ENCODE results near the gene C10orf95.
"Not testable (repeated sequence)": the region's sequence is repeated elsewhere in the genome, so short reads cannot be mapped to it uniquely, and the experiment has no call there.

C10orf95 gene

DNA sequence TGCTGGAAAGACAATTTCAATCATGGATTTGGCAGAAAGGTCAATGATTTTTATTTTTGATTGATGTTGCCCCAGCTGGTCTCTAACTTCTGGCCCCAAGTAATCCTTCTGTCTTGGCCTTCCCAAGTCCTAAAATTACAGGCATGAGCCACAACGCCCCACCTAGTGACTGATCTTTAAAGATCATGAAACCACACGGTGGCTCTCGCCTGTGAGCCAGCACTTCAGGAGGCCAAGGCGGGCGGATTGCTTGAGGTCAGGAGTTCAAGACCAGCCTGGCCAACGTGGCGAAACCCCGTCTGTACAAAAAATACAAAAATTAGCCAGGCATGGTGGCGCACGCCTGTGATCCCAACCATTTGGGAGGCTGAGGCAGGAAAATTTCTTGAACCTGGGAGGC lies 12.6 kb upstream of the C10orf95 start:
- no peak for DNase-seq

DNA sequence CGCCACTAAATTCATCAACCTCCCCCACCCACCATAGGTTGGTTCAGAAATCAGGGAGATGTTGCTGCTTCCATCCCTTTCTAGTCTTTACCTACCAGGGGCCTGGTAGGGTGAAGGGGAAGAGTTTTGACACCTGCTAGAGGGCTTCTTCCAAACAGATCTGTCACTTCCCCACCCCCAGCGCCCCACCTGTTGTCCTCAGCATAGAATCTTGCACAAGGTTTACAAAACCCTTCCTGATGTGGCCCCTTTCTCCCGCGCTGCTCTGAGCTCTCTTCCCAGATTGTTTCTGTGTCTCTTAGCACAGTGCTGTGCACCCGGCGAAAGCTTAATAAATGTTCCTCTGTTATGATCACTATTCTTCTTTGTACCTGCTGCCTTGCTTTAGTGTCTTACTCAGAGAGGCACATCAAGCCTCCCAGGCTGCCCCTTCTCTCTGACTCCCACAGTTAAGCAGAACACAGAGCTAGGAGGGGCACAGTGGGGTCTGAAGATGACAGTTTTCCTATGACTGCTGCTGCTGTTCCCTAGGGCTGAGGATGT lies 11.2 kb upstream of the C10orf95 start:
- DNase-seq, result no peak

DNA sequence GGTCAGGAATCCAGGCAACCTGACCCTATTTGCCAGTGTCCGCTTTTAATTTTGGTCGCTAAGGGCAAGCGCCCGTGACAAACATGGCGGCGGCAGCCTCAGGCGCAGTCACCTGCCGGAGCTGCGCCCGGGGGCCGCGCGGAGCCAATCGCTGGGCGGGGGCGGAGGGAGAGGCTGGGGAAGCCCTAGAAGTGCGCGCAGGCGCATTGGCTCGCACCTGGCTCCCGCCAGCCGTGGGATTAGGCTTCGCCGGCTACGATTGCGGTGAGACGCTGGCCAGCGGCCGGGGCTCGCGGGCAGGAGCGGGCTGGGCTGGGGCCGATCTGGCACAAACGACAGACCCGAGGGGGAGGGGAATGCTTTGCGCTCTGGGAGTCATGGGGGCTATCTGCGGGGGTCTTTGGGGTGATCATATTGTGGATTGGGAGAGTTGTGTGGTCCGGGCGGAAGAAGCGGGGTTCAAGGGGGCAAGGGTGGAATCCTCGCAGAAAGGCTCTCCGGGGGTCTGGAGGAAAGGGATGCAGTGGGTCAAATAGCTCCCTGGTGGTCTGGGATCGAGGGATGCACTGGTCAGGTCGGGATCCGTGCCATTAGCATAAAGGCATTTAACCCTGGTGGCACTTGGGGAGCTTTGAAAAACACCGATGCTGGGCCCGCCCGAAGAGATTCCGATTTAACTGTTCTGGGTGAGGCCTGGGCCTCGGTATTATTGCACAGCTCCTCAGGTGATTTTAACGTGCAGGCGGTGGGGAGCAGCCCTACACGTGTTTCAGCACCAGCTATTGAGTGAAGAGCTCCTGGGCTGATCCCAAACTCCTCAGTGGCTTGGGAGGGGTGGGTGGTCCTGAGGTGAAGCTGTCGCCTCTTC lies 10.1 kb upstream of the C10orf95 start:
- peak; percentile 59 for DNase-seq

DNA sequence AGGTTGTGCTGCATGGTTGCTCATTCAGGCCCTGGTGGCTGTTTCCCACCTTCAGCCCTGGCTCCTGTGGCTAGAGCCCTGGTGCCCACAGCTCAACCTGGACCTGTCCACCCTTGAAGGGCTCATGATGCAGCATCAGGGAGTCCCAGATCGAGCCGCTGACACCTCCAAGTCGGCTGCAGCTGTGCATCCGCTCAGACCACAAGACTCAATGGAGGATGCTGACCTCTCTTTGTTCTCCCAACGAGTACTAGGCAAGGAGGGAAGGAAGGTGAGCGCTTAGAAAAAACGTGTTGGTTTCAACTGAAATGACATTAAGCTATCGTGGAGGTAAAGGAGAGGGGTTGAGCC lies 9.5 kb upstream of the C10orf95 start:
- no peak for DNase-seq

DNA sequence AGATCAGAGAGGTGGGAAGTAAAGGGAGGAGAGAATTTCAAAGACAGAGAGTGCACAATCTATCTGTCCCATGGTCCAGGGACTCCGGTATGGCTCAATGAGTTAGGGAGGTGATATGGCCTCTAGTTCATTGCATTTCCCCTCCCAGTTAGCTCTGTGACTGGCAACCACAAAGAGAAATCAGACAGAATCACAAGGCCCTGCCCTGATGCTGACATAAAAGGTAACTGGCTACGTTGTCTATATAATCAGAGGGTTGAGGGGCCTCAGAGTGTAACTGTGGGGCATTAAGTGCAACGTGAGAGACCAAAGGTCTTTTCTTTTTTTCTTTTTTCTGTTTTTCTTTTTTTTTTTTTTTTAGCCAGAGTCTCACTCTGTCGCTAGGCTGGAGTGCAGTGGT lies 7.3 kb upstream of the C10orf95 start:
- no peak for DNase-seq

DNA sequence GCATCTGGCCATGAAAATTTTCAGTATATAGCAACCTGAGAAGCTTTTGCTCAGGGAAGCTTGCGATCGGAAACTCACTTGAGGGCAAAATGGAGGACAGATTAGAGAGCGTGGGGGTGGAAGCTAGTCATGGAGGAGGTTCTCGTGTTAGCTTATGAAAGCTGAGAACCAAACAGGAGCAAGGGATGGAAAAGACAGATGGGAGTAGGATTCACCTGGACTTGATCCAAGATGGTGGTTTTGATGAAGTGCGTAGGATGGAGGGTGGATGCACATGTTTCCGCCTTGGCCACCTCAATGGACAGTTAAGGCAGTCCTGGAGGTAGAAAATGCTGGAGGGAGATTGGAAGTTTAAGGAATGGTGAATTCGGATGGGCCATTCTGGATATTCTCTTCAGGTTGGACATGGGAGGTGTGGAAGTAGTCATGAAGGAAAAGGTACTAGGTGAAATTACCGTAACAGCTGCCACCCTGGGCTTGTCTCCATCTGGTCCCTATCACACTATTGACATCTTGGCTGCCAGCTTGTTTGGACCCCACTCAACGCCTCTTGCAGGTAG lies 6.3 kb upstream of the C10orf95 start:
- DNase-seq, result peak; percentile 10

DNA sequence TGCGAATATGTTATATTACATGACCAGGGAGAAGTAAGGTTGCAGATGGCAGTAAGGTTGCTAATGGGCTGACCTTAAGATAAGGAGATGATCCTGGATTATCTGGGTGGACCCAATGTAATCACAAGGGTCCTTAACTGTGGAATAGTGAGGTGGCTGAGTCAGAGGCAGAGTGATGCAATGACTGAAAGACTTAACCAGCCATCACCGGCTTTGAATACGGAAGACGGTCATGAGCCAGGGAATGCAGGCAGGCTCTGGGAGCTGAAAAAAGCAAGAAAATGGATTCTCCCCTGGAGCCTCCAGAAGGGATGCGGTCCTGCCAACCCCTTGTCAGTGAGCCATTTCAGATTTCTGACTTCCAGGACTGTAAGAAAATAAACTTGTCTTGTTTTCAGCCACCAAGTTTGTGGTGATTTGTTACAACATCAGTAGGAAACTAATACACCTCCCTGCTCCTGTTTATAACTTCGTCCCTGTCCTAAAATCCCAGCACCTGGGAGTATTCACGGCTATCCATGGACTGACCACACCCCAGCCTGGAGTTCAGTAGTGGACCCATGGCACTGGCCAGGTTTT lies 4.6 kb upstream of the C10orf95 start:
- no peak for DNase-seq

DNA sequence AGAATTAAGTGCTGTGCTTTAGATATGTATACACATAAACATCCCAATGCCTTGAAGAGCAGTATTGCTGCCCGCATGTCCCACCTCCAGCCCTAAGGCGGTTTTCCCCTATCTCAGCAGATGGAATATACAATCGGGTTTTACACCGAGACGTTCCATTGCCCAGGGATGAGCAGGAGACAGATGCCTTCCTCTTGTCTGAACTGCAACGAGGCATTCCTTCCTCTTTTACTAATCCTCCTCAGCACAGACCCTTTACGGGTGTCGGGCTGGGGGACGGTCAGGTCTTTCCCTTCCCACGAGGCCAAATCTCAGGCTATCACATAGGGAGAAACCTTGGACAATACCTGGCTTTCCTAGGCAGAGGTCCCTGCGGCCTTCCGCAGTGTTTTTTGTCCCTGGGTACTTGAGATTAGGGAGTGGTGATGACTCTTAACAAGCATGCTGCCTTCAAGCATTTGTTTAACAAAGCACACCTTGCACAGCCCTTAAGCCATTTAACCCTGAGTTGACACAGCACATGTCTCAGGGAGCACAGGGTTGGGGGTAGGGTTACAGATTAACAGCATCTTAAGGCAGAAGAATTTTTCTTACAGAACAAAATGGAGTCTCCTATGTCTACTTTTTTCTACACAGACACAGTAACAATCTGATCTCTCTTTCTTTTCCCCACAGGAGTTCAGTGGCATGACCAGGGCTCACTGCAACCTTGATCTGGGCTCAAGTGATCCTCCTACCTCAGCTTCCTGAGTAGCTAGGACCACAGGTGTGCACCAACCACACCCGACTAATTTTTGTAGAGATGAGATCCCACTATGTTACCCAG lies 3.5 kb upstream of the C10orf95 start:
- not testable (repeated sequence) for DNase-seq

DNA sequence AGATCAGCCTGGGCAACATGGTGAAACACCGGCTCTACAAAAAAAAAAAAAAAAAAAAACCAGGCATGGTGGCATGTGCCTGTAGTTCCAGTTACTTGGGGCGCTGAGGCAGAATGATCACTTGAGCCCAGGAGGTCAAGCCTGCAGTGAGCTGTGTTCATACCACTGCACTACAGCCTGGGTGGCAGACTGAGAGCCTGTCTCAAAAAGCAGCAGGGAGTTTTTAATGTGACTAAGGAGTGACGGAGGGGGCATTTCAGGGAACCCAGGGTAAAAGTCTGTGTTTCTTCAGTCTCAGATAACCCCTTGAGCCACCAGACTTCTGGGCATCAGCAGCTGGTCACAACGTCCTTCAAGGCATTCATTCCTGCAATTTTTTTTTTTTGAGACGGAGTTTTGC lies 2.2 kb upstream of the C10orf95 start:
- DNase-seq, result no peak

DNA sequence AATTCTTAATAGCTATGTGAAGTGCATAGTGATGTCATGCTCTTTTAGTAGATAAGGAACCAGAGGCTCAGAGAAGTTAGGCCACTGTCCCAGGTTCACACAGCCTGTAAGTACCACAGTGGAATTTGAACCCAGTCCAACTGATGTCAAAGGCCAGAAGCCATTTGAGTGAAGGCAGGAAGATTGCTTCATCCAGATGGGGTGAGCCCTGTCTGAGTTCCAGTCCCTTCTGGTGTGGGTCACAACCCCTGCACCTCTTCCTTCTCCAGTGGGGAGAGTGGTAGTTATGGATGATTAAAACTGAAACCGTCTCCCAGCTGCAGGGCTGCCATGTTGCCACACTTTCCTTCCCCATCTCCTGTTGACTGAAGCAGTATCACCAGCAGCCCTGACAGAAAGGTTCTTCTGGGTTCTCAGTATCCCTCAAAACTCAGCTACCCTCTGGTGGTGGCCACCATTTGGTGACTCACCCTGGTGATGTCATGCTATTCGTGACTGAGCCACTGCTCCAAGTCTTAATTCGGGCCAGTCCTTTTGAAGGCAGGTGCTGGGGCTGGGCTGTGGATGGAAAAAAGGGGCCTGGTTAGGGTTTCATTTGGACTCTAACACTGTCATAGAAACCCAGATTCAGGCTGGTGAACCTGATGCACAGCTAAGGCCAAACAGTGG lies 1.5 kb upstream of the C10orf95 start:
- no peak for DNase-seq

DNA sequence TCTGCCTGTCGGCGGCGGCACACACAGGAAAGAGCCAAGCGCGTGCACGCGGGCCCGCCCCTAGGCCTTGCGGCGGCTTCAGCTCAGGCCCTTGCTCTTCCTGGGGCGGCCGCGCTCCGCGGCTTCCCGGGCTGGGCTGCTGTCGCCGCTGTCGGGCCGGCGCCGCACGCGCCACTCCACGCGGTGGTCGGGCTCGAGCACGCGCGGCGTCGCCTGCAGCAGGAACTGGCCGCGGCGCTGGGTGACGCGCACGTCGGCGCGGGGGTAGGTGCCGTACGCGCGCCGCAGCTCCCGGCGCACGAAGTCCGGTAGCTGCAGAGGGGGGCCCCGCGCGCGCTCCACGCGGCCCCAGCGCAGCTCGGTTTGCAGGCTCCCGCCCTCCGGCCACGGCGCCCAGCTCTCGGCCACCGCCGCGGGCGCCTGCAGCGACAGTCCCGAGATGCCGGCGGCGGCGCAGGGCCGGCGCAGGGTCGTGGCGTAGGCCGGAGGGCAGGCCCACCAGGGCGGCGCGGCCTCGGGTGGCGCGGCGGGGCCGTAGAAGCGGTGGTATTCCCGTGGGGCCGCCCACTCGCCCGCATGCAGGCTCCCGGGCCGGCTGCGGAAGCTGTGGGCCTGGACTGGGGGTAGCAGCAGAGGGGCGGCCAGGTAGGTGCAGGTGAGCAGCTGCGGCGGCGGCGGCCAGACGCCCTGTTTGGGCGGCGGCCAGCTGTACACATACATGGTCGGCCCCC lies 804 bp downstream of the C10orf95 start:
- peak; percentile 53 for DNase-seq

DNA sequence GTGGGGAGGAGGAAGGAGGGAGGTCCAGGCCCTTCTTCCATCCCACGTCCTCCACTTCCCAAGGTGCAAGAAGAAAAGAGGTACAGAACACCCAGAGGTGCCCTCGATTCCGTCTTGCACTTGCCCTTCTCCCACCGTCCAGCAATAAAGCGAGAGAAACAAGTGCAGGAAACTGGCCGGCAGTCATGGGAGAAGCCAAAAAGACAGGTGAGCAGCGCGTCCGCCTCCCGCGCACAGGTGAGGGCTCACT lies 1.3 kb downstream of the C10orf95 start:
- DNase-seq, result no peak

DNA sequence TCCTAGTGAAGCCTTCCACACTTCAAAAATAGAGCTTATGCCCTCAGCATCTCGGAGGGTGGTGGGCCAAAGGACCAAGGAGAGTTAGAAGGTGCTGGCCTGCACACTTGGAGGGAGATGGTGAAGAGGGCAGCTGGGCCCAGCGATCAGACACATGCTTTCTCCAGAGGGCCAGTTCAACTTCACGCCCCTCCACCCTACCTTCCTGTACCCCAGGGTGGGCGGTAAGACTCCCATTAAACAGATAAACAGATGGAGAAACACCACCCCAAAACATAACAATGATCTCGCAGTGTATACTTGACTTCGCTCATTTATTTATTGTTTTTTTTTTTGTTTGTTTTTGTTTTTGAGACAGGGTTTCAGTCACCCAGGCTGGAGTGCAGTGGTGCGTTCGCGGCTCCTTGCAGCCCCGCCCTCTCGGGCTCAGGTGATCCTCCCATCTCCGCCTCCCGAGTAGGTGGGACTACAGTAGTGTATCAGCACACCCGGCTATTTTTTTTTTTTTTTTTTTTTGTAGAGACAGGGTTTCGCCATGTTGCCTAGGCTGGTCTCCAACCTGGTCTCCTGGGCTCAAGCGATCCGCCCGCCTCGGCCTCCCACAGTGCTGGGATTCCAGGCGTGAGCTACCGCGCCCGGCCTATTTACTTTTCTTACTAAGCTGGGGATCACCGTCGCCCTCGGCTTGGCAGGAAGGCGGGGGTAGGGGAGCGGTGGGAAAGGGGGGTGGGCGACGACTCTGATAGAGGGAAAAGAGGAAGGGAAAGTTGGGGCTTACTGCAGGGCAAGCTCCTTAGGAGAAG lies 1.8 kb downstream of the C10orf95 start:
- peak; percentile 28 for DNase-seq

DNA sequence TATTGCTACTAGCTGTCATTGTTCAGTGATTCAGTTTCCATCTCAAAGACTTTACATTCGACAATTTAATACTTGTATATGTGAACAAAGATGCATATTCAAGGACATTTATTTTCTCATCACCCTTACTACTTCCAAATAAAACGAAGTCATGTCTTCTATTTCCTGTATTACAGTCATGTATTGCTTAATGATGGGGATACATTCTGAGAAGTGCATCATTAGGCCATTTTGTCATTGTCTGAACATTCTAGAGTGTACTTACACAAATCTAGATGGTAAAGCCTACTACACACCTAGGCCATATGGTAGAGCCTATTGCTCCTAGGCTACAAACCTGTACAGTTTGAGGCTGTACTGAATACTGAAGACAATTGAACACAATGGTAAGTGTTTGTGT lies 6.5 kb downstream of the C10orf95 start:
- DNase-seq, result no peak

DNA sequence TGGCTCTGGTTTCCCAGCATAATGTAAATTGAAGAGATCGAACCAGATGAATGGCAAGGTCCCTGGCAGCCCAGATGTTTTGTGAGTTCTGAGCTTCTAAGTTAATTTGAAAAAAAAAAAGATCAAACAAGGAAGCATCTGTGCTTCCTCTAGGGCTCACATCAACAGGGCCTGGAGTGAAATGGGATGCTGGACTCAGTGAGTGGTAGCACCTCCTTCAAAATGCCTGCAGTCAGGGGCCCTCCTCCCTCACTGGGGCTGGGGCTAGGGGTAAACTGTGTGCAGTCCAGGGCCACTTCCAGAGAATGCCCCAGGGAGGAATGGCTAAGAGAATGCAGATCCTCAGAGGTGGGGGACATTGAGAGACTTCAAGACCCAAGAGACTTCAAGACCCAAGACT lies 13.0 kb downstream of the C10orf95 start:
- DNase-seq, result no peak

DNA sequence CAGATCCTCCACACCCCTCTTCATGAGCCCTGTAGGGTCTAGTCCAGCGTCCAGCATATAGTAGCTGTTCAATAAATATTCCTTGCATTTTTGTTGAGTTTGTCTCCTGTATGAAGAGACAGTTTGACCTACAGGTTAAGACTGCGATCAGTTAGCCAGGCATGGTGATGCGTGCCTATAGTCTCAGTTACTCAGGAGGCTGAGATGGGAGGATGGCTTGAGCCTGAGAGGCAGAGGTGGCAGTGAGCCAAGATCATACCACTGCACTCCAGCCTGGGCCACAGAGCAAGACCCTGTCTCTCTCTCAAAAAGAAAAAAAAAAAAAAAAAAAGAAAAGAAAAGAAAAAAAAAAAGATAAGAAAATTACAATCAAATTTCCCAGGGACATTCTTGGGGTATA lies 13.8 kb downstream of the C10orf95 start:
- no peak for DNase-seq

DNA sequence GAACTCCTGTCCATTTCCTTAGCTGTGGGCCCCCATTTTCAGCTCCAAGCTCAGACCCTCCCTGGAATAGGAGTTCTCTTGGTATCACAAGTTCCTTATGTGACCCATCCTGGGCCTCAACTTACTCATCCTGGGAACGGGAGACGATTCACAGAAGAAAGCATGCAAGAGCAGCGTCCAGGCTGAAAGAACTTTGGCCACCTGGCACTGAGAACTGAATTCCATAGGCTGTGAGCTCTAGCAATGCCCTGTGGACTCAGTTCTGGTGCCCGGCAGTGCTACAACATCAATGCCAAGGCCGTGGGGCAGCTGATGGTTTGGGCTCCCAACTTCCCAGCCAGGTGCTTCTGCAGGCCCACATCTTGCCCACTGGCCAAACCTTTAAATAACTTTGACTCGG lies 15.0 kb downstream of the C10orf95 start:
- DNase-seq, result no peak

DNA sequence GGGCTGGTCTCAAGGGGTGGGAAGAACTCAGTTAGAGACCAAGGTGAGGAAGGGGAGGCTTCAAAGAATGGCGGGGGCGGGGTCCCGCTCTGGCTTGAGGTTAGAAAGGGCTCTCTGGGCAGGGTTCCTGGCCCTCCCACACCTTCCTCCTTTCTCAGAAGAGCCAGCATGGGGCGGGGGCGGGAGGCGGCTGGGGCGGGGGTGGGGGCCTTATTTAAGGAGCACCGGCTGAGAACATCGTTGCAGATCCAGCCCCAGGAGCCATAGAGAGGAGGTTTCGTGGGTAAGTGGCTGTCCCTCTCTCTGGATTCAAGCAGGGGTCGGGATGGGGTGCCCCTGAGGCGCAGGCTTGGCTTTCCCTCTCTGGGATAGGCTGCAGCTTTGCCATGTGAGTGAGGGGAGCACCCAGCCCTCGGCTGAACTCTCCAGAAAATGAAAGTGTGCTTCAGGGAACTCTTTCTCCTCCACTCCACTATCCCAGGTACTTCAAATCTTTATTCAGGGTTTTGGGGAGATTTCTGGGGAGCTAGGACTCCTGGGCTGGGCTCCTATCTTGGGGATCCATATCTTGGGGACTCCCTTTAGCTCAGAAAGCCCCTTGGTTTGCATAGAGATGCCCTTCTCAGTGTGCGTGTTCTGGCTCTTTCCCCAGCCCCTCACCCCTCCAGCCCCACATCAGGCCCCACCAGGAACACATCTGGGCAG lies 15.7 kb downstream of the C10orf95 start:
- no peak for DNase-seq

DNA sequence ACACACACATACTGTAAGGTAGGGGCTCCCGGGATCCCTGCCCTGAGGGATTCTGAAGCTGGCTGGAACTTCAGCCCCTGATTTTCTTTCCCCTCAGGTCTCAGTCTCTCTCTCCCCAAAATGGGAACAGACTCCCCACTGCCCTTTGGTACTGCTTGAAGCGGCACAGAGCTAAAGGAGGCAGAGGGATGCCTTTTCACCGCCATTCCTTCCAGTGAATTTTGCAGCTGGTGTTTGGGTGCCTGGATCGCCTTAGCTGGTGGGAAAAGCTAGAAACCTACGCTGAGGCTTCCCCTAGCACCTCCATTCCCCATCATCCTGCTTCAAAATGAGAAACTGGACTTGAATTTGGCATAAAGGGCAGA lies 16.2 kb downstream of the C10orf95 start:
- no peak for DNase-seq

DNA sequence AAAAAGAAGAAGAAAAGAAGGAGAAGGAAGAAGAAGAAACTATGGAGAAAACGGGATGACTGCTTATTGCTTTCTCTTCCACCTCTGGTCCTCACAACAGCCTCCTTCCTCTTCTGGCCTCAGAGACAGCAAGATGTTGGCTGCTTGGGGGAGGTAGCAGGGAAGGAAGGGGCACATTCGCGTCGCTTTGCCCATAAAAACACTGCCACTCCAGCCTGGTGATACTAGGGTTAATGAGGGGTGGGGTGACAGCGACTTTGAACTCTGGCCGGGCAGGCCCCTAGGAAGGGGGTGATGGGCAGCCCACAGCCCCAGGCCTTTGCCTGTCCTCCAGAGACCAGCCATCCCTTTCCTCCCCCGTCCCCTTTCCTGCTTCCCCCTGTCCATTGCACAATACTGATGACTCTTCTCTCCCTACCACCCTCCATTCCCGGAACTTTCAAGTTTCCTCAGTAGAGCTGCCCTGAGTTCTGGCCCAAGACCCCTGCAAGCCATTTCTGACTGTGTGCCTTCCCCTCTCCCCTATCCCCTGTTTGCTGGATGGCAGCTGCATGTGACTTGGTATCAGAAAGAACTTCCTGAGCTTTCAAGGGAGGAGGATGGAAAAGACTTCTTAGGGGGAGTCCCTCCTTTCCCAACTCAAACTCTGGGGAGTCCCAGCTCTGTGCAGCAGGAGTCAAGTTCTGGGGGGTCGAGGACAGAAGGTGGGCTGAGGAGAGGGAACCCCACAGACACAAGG lies 16.8 kb downstream of the C10orf95 start:
- DNase-seq, result no peak
